Myocyte (in vitro differentiated cells): ENCODE results near the gene ACTA2. TPM values are rescaled to one million over a fixed set of nuclear protein-coding genes. Genes with fewer than 3 reads are reported as not detected.

ENCODE experiments used
- DNase-seq: peaks from one replicate; pipeline ENCODE4 v3.0.0-alpha.2; 2012; ENCODE audit warnings: low read depth
- total RNA-seq: library from RNA; depleted of rRNA; stranded (reverse); fragments of >200 nt; gene quantifications from 2 replicates; pipeline ENCODE4 v1.2.3, GENCODE V29; 2014

Gene ACTA2
- total RNA-seq, 1 donor from 2014 or later = 1,010 TPM

- DNase-seq = no peak
Measured at GRCh38 chr10:88922041-88922440, 30.5 kb downstream of the ACTA2 start.

GRCh38 chr10:88920986-88921593, 31.5 kb downstream of the ACTA2 start:
- DNase-seq = no peak

- no peak for DNase-seq
Measured at GRCh38 chr10:88920198-88920597, 32.4 kb downstream of the ACTA2 start.

GRCh38 chr10:88919041-88919440, 33.5 kb downstream of the ACTA2 start:
- no peak for DNase-seq

GRCh38 chr10:88918191-88918905, 34.2 kb downstream of the ACTA2 start:
- DNase-seq = no peak

- DNase-seq = no peak
Measured at GRCh38 chr10:88916986-88917385, 35.6 kb downstream of the ACTA2 start.

GRCh38 chr10:88916231-88916630, 36.3 kb downstream of the ACTA2 start:
- no peak for DNase-seq

GRCh38 chr10:88915781-88916180, 36.8 kb downstream of the ACTA2 start:
- DNase-seq = no peak

- no peak for DNase-seq
Measured at GRCh38 chr10:88913788-88914187, 38.8 kb downstream of the ACTA2 start.

- no peak for DNase-seq
Measured at GRCh38 chr10:88913127-88913526, 39.4 kb downstream of the ACTA2 start.

- DNase-seq = peak; percentile 54
Measured at GRCh38 chr10:88911851-88912250, 40.7 kb downstream of the ACTA2 start.

GRCh38 chr10:88911116-88911515, 41.5 kb downstream of the ACTA2 start:
- DNase-seq = no peak

GRCh38 chr10:88908194-88908593, 44.4 kb downstream of the ACTA2 start:
- no peak for DNase-seq

GRCh38 chr10:88906921-88907320, 45.7 kb downstream of the ACTA2 start:
- DNase-seq = no peak

- DNase-seq = no peak
Measured at GRCh38 chr10:88903715-88904114, 48.9 kb downstream of the ACTA2 start.

GRCh38 chr10:88901984-88902789, 50.4 kb downstream of the ACTA2 start:
- DNase-seq = no peak

- no peak for DNase-seq
Measured at GRCh38 chr10:88901206-88901983, 51.2 kb downstream of the ACTA2 start.

- no peak for DNase-seq
Measured at GRCh38 chr10:88899886-88900285, 52.7 kb downstream of the ACTA2 start.

GRCh38 chr10:88898727-88899126, 53.8 kb downstream of the ACTA2 start:
- DNase-seq = no peak

- no peak for DNase-seq
Measured at GRCh38 chr10:88896994-88897853, 55.3 kb downstream of the ACTA2 start.
